H1 (cell line): ENCODE data around the gene NRIP2. TPM values are rescaled to one million over a fixed set of nuclear protein-coding genes. Genes with fewer than 3 reads are reported as not detected.

Source experiments
- BACH1 ChIP-seq: IDR thresholded peaks from 2 replicates; pipeline ENCODE4 v1.6.1; 2012; ENCODE audit warnings: low read length, improper control_type of control experiment
- CBX5 ChIP-seq: fragments of 300-800, 300-1000 bp; sonication (generic); IDR thresholded peaks from 2 replicates; pipeline ENCODE4 v1.7.1; 2016; ENCODE audit warnings: antibody characterized with exemption, low read length, low read depth
- CBX8 ChIP-seq: fragments of 300-800, 300-1000 bp; sonication (generic); IDR thresholded peaks from 2 replicates; pipeline ENCODE4 v1.7.1; 2016; ENCODE audit warnings: low read depth, low read length, borderline replicate concordance
- KDM4A ChIP-seq: IDR thresholded peaks from one replicate; pipeline ENCODE4 v1.7.1; 2012; ENCODE audit warnings: low read depth, mild to moderate bottlenecking, moderate library complexity, low read length, inconsistent platforms; ENCODE audit not compliant: severe bottlenecking
- MAFK ChIP-seq: IDR thresholded peaks from 2 replicates; pipeline ENCODE4 v1.6.1; 2012; ENCODE audit warnings: low read depth, mild to moderate bottlenecking, improper control_type of control experiment, low read length
- RBBP5 ChIP-seq: IDR thresholded peaks from 2 replicates; pipeline ENCODE4 v1.7.1; 2012; ENCODE audit warnings: low read depth, mild to moderate bottlenecking, inconsistent platforms, low read length, moderate library complexity, borderline replicate concordance
- polyA plus RNA-seq, 7 experiments: library from polyadenylated mRNA; depleted of rRNA in 3 of 7; stranded (reverse) in 5 of 7; unstranded in 2 of 7; fragments of >200 nt in 5 of 7; fragments of 200-250 nt in 2 of 7; gene quantifications; 1 replicate in 5 of 7; 2 replicates in 1 of 7; 4 replicates in 1 of 7; pipeline versions ENCODE4 v1.2.1 to v1.2.3, GENCODE V29; 2011 to 2013; ENCODE audit warnings: missing spikeins in 2 of 7, mixed read lengths in 2 of 7
- total RNA-seq: library from RNA; stranded (reverse); fragmentation: NEBNext Ultra II Directional; extraction: Animal tissue kit (Norgen Biotek cat#: 25700); gene quantifications from 2 replicates; pipeline ENCODE4 v1.2.1, GENCODE V29; 2021
- TF ChIP-seq, protein P1 (sequence below): fragments of 300-600 bp; sonication (generic); IDR thresholded peaks from 2 replicates; pipeline ENCODE4 v1.7.1; 2012; ENCODE audit warnings: low read length, moderate library complexity, mild to moderate bottlenecking, inconsistent platforms; ENCODE audit not compliant: insufficient replicate concordance
- TF ChIP-seq, protein P2 (sequence below): IDR thresholded peaks from 2 replicates; pipeline ENCODE4 v1.6.1; 2011; ENCODE audit warnings: low read length, improper control_type of control experiment

The NRIP2 gene
- total and polyA plus RNA-seq, 2 of the 8 experiments (the other 6 are each of a cell fraction or from before 2014, with no cell fraction given), result 0.06 TPM; not detected in 1

DNA sequence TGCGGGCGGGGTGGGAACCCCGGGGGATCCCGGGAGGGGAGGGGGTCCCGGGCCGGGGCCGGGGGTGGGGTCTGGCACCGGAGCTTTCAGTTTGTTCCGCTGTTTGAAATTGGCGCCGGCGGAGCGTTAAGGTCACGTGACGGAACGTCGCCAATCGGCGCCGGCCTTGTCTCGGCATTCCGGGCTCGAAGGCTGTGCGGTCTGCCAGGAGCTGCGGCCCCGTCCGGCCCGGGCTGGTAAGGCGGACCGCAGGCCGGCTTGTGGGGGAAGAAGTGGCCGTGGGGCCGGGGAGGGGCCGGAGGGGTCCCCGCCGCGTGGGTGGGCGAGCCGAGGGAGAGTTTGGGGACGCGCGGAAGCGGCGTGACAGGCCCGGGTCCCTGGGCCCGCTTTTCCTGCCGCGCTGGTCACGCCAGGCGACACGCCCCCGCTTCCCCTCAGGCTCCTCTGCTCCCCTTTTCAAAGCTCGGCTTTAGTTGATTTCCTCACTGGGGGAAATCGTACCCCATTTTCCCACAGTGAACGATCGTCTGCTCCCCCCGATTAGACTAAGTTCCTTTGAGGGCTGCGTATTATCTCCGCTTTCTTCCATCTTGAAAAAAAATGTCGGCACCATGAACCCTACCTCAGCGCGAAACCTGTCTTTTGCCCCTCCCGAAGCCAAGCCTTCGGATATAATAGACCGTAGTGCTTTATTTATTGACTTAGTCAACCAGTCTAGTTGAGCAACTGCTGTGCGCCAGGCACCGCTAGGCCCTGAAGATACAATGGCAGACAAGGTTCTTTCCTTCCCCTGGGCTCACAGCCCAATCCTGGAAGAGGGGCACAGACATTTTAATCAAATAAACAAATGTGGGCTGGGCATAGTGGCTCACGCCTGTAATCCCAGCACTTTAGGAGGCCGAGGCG, 42.5 kb upstream of the NRIP2 start, which contains the start of the genes FOXM1 and RHNO1 (continued):
- TF ChIP-seq, protein P1, sequence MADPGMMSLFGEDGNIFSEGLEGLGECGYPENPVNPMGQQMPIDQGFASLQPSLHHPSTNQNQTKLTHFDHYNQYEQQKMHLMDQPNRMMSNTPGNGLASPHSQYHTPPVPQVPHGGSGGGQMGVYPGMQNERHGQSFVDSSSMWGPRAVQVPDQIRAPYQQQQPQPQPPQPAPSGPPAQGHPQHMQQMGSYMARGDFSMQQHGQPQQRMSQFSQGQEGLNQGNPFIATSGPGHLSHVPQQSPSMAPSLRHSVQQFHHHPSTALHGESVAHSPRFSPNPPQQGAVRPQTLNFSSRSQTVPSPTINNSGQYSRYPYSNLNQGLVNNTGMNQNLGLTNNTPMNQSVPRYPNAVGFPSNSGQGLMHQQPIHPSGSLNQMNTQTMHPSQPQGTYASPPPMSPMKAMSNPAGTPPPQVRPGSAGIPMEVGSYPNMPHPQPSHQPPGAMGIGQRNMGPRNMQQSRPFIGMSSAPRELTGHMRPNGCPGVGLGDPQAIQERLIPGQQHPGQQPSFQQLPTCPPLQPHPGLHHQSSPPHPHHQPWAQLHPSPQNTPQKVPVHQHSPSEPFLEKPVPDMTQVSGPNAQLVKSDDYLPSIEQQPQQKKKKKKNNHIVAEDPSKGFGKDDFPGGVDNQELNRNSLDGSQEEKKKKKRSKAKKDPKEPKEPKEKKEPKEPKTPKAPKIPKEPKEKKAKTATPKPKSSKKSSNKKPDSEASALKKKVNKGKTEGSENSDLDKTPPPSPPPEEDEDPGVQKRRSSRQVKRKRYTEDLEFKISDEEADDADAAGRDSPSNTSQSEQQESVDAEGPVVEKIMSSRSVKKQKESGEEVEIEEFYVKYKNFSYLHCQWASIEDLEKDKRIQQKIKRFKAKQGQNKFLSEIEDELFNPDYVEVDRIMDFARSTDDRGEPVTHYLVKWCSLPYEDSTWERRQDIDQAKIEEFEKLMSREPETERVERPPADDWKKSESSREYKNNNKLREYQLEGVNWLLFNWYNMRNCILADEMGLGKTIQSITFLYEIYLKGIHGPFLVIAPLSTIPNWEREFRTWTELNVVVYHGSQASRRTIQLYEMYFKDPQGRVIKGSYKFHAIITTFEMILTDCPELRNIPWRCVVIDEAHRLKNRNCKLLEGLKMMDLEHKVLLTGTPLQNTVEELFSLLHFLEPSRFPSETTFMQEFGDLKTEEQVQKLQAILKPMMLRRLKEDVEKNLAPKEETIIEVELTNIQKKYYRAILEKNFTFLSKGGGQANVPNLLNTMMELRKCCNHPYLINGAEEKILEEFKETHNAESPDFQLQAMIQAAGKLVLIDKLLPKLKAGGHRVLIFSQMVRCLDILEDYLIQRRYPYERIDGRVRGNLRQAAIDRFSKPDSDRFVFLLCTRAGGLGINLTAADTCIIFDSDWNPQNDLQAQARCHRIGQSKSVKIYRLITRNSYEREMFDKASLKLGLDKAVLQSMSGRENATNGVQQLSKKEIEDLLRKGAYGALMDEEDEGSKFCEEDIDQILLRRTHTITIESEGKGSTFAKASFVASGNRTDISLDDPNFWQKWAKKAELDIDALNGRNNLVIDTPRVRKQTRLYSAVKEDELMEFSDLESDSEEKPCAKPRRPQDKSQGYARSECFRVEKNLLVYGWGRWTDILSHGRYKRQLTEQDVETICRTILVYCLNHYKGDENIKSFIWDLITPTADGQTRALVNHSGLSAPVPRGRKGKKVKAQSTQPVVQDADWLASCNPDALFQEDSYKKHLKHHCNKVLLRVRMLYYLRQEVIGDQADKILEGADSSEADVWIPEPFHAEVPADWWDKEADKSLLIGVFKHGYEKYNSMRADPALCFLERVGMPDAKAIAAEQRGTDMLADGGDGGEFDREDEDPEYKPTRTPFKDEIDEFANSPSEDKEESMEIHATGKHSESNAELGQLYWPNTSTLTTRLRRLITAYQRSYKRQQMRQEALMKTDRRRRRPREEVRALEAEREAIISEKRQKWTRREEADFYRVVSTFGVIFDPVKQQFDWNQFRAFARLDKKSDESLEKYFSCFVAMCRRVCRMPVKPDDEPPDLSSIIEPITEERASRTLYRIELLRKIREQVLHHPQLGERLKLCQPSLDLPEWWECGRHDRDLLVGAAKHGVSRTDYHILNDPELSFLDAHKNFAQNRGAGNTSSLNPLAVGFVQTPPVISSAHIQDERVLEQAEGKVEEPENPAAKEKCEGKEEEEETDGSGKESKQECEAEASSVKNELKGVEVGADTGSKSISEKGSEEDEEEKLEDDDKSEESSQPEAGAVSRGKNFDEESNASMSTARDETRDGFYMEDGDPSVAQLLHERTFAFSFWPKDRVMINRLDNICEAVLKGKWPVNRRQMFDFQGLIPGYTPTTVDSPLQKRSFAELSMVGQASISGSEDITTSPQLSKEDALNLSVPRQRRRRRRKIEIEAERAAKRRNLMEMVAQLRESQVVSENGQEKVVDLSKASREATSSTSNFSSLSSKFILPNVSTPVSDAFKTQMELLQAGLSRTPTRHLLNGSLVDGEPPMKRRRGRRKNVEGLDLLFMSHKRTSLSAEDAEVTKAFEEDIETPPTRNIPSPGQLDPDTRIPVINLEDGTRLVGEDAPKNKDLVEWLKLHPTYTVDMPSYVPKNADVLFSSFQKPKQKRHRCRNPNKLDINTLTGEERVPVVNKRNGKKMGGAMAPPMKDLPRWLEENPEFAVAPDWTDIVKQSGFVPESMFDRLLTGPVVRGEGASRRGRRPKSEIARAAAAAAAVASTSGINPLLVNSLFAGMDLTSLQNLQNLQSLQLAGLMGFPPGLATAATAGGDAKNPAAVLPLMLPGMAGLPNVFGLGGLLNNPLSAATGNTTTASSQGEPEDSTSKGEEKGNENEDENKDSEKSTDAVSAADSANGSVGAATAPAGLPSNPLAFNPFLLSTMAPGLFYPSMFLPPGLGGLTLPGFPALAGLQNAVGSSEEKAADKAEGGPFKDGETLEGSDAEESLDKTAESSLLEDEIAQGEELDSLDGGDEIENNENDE, result no peak
- TF ChIP-seq RBBP5 (no peak), BACH1 (no peak; the same call in 1 of the 2 replicates), CBX5 (no peak), MAFK (no peak), CBX8 (no peak), KDM4A (peak; percentile 56)
- TF ChIP-seq, protein P2, sequence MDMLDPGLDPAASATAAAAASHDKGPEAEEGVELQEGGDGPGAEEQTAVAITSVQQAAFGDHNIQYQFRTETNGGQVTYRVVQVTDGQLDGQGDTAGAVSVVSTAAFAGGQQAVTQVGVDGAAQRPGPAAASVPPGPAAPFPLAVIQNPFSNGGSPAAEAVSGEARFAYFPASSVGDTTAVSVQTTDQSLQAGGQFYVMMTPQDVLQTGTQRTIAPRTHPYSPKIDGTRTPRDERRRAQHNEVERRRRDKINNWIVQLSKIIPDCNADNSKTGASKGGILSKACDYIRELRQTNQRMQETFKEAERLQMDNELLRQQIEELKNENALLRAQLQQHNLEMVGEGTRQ, result peak; percentile 96
